Endothelial cell (in vitro differentiated cells): ENCODE measurements around the gene TTC33. TPM values are rescaled to one million over a fixed set of nuclear protein-coding genes. Genes with fewer than 3 reads are reported as not detected.

ENCODE experiments used
- DNase-seq: peaks from one replicate; pipeline ENCODE4 v3.0.0; 2021; ENCODE audit warnings: low spot score
- H3K27ac Mint-ChIP-seq: one replicate; pipeline ENCODE4 v1.8.0; 2021; ENCODE audit warnings: mixed read lengths, inconsistent platforms; ENCODE audit not compliant: unreplicated experiment
- H3K27me3 Mint-ChIP-seq: one replicate; pipeline ENCODE4 v1.8.0; 2021; ENCODE audit warnings: mild to moderate bottlenecking, moderate library complexity, mixed read lengths, inconsistent platforms; ENCODE audit not compliant: unreplicated experiment
- H3K36me3 Mint-ChIP-seq: one replicate; pipeline ENCODE4 v1.8.0; 2021; ENCODE audit warnings: mild to moderate bottlenecking, low read depth, mixed read lengths, inconsistent platforms; ENCODE audit not compliant: unreplicated experiment
- H3K4me1 Mint-ChIP-seq: one replicate; pipeline ENCODE4 v1.8.0; 2021; ENCODE audit warnings: mild to moderate bottlenecking, mixed read lengths, inconsistent platforms; ENCODE audit not compliant: unreplicated experiment
- H3K4me3 Mint-ChIP-seq: one replicate; pipeline ENCODE4 v1.8.0; 2021; ENCODE audit warnings: mild to moderate bottlenecking, mixed read lengths, inconsistent platforms; ENCODE audit not compliant: unreplicated experiment
- H3K9me3 Mint-ChIP-seq: one replicate; pipeline ENCODE4 v1.8.0; 2021; ENCODE audit warnings: mixed read lengths, inconsistent platforms; ENCODE audit not compliant: unreplicated experiment
- total RNA-seq: library from RNA; stranded (reverse); fragmentation: NEBNext Ultra II Directional; extraction: Animal tissue kit (Norgen Biotek cat#: 25700); gene quantifications from one replicate; pipeline ENCODE4 v1.2.1, GENCODE V29; 2021; ENCODE audit not compliant: unreplicated experiment
- TF ChIP-seq, protein P1 (sequence below): fragments of 200-600 bp; sonication (generic); IDR thresholded peaks from one replicate; pipeline ENCODE4 v1.5.0; 2021; ENCODE audit warnings: antibody characterized with exemption; ENCODE audit not compliant: unreplicated experiment

Gene TTC33
- total RNA-seq, 1 donor from 2014 or later, result 8.6 TPM

DNA sequence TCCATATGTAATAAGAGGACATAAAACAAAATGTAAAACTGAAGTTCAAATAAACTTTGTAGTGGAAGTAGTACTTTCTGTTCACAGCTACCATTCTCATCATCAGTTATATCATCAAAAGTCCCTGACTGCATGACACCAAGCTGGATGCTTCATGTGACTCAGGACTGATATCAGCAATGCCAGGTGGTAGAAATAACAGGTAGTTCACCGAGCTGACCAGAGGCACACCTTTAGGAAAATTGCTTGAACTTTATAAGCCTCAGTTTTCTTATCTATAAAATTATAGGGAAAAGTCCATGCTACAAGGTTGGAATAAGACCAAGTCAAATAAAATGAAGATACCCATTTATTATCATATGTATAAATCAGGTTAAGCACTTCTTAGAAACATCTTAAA lies 200.9 kb downstream of the TTC33 start:
- no peak for DNase-seq
- Mint-ChIP-seq H3K36me3 (no peaks in the 10 kb centered on the region), H3K4me3 (no peak overlapping the region), H3K4me1 (peaks cover 9% of the 10 kb centered on the region), H3K27ac (no peak overlapping the region), H3K27me3 (peaks cover 2% of the 10 kb centered on the region), H3K9me3 (no peaks in the 10 kb centered on the region)
- TF ChIP-seq, protein P1, sequence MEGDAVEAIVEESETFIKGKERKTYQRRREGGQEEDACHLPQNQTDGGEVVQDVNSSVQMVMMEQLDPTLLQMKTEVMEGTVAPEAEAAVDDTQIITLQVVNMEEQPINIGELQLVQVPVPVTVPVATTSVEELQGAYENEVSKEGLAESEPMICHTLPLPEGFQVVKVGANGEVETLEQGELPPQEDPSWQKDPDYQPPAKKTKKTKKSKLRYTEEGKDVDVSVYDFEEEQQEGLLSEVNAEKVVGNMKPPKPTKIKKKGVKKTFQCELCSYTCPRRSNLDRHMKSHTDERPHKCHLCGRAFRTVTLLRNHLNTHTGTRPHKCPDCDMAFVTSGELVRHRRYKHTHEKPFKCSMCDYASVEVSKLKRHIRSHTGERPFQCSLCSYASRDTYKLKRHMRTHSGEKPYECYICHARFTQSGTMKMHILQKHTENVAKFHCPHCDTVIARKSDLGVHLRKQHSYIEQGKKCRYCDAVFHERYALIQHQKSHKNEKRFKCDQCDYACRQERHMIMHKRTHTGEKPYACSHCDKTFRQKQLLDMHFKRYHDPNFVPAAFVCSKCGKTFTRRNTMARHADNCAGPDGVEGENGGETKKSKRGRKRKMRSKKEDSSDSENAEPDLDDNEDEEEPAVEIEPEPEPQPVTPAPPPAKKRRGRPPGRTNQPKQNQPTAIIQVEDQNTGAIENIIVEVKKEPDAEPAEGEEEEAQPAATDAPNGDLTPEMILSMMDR, result no peak

- H3K36me3 Mint-ChIP-seq, result no peaks in the 10 kb centered on the region
- H3K27me3 Mint-ChIP-seq, result peaks cover 2% of the 10 kb centered on the region
- TF ChIP-seq, protein P1, result no peak
- no peak for DNase-seq
- peaks cover 9% of the 10 kb centered on the region for H3K4me1 Mint-ChIP-seq
- no peaks in the 10 kb centered on the region for H3K9me3 Mint-ChIP-seq
- H3K27ac Mint-ChIP-seq, result no peak overlapping the region
- H3K4me3 Mint-ChIP-seq, result no peak overlapping the region
These were observed 201.7 kb downstream of the TTC33 start for GRCh38 chr5:40554054-40554453.

DNA sequence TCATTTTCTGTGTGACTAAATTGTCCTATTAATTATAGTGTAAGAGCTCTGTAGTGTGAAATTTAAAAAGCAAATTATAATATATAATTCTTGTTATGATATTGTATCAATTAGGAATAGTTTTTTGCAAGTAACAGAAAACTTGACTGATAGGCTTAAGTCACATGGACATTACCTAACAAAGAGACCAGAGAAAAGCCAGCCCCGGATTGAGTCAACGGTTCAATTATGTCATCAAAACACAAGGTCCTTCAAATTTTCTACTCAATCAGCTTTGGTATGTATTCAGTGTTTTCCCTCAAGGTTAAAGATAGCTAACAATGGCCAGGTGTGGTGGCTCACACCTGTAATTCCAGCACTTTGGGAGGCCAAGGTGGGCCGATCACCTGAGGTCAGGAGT lies 202.8 kb downstream of the TTC33 start:
- no peak overlapping the region for H3K27ac Mint-ChIP-seq
- no peaks in the 10 kb centered on the region for H3K9me3 Mint-ChIP-seq
- DNase-seq, result no peak
- no peak overlapping the region for H3K4me3 Mint-ChIP-seq
- H3K36me3 Mint-ChIP-seq, result no peaks in the 10 kb centered on the region
- TF ChIP-seq, protein P1, result no peak
- H3K27me3 Mint-ChIP-seq, result peaks cover 2% of the 10 kb centered on the region
- H3K4me1 Mint-ChIP-seq, result peaks cover 9% of the 10 kb centered on the region

DNA sequence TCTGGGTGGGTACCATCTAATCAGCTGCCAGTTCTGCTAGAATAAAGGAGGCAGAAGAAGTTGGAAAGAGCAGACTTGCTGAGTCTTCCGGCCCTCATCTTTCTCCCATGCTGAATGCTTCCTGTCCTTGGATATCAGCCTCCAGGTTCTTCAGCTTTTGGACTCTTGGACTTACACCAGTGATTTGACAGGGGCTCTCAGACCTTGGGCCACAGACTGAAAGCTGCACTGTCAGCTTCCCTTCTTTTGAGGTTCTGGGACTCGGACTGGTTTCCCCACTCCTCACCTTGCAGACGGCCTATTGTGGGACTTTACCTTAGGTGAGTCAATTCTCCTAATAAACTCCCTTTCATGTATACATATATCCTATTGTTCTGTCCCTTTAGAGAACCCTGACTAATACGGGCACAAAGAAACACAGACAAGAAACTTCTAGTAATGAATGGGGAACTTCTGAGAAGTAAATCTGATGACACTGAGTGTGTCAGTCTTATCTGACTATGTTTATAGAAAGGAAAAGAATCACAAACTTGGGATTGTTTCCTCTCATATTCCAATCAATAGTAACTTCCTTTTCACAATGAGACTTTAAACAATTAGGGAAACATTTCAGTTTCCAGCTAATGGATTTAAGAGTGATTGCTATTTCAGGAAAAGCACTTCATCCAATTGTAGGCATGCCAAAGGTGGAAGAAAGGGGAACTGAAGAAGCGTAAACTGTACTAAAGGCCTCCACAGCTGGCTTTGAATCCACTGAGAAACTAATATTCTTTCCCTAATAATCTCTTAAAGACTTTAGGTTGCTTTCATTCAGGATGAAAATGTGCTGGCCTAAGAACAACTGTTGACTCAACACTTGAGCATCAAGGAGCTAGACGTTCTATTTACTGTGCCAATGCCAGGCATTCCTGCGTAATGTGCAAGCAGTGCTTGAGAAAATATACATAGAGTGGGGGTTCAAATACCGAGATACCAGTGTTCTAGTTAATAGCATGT lies 204.0 kb downstream of the TTC33 start:
- no peaks in the 10 kb centered on the region for H3K36me3 Mint-ChIP-seq
- DNase-seq, result no peak
- no peaks in the 10 kb centered on the region for H3K9me3 Mint-ChIP-seq
- peaks cover 9% of the 10 kb centered on the region for H3K4me1 Mint-ChIP-seq
- TF ChIP-seq, protein P1, result no peak
- no peak overlapping the region for H3K4me3 Mint-ChIP-seq
- peaks cover 2% of the 10 kb centered on the region for H3K27me3 Mint-ChIP-seq
- H3K27ac Mint-ChIP-seq, result no peak overlapping the region

DNA sequence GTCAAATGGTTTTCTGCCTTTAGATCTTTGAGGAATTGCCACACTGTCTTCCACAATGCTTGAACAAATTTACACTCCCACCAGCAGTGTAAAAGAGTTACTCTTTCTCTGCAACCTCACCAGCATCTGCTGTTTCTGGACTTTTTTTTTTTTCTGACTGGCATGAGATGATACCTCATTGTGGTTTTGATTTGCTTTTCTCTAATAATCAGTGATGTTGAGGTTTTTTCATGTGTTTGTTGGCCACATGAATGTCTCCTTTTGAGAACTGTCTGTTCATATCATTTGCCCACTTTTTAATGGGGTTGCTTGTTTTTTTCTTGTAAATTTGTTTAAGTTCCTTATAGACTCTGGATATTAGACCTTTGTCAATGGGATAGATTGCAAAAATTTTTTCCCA lies 205.3 kb downstream of the TTC33 start:
- no peak for DNase-seq
- Mint-ChIP-seq H3K4me3 (no peak overlapping the region), H3K27ac (no peak overlapping the region), H3K27me3 (no peaks in the 10 kb centered on the region), H3K9me3 (no peaks in the 10 kb centered on the region), H3K4me1 (peaks cover 9% of the 10 kb centered on the region), H3K36me3 (no peaks in the 10 kb centered on the region)
- TF ChIP-seq, protein P1, result no peak
